ENCODE data around the gene LPP.

DNA sequence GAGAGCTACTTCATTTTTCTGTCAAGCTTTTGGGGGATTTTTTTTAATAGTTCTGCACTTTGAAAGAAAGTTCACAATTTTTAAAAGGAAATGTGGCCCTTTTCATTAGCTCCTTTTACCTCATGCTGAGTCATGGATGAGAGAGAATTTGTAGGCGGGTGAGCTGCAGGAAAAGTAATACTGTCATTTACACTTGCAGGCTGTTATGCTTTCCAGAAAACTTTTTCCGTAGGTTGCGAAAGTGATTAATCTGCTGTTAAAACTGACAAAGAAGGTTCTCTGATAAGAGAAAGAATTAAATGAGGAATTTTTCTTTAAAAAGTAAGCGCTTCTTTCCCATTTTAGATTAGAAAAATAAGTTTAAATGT is 430.2 kb downstream of the LPP start:
- TF ChIP-seq SP1 (IDR thresholded peaks at IDR 0.05) (no peak), L3MBTL2 (conservative IDR thresholded peaks at IDR 0.05) (no peak), TARDBP (IDR thresholded peaks at IDR 0.05) (no peak), FOXA1 (IDR thresholded peaks at IDR 0.05) (no peak), FOXK2 (IDR thresholded peaks at IDR 0.05) (no peak), CTBP1 (IDR thresholded peaks at IDR 0.05; ENCODE audit: borderline replicate concordance) (no peak), FOXM1 (IDR thresholded peaks at IDR 0.05; ENCODE audit: borderline replicate concordance) (no peak), ARNT (IDR thresholded peaks at IDR 0.05) (no peak), SUZ12 (IDR thresholded peaks at IDR 0.05) (no peak), BHLHE40 (IDR thresholded peaks at IDR 0.05; ENCODE audit: borderline replicate concordance) (no peak), HDGF (IDR thresholded peaks at IDR 0.05; ENCODE audit: borderline replicate concordance) (no peak), ZNF384 (IDR thresholded peaks at IDR 0.05) (no peak), ELF4 (IDR thresholded peaks at IDR 0.05) (no peak)
